Activated T-cell treated with anti-CD3 and anti-CD28 coated beads for 1 hour (primary cell): ENCODE data around the gene ABHD16B.
A peak's percentile ranks its signal among the peaks of the same experiment; 100 is the strongest.
"Not testable (repeated sequence)": the region's sequence is repeated elsewhere in the genome, so short reads cannot be mapped to it uniquely, and the experiment has no call there.

Source experiments
- DNase-seq: peaks from one replicate; pipeline ENCODE4 v3.0.0-alpha.2; 2020; ENCODE audit warnings: low read depth

ABHD16B gene

DNA sequence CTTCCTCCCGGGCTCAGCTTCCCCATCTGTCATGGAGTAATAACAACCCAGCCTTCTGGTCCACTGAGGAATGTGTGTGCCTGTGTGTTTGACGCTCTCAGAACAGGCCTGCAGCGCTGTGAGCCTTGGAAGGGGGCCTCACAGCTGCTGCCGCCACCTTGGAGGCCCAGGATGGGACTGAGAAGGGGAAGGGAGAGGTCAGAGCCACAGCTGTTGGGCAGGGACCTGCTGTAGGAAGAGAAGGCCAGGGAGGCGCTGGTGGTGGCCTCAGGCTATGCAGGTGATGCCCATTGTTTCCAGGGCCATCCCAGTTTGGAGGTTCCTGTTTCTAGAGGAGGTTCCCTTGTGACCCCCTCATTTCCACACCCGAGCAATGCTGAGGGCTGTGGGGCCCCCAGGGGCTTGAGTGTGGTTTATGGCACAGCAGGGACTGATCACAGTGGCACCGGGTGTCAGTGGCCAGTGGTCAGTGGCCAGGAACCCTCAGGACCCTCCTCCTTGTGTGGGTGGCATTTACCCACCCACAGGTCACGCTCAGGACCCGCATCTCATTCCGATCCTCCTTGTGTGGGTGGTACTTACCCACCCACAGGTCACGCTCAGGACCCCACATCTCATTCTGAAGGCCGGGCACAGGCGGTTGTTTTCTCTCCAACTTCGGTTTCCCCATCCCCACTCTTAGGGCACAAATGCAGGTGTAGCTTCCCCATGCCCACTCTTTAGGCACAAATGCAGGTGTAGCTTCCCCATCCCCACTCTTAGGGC is 17.8 kb downstream of the ABHD16B start:
- no peak for DNase-seq

GRCh38 chr20:63880901-63881300 is 19.6 kb downstream of the ABHD16B start:
- DNase-seq, result not testable (repeated sequence)

GRCh38 chr20:63881451-63882226 is 20.3 kb downstream of the ABHD16B start:
- no peak for DNase-seq

DNA sequence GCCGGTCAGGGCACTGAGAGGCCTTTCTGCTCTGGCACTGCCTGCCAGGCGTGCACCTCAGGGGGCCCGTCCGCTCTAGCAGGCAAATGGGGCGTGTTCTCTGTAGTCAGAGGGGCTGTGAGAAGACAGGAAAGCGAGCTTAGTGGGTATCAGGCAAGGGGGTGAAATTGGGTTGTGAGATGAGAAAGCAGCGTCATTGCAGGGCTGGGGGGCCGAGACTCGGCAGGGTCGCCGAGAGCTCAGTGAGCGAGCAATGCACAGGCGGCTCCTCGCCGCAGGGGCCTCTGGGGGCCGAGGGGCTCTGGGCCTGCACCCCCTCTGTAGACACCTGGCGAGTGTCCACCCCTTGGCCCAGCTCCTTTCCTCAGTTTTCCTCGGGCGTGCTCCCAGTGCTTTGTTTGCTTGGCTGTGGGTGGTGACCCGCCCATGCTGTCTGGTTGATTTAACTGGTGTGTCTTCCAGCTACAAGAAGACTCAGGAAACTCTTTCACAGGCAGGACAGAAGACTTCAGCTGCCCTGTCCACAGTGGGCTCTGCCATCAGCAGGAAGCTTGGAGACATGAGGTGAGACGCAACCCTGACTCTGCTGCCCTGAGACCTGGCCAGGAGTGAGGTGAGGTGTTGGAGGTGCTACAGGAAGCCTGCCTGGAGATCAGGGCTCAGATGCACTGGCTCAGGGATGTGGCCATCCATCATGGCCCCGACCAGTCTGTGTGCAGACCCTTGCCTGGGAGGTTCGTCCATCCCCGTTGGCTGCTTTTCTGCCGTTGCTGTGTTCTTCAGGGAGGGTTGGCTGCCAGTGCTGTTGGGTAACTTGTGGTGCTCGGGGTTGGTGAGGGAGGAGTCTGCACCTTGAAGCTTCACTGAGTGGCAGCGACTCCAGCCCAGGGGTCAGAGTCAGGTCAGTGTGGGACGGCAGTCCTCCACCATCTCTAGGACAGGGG is 21.2 kb downstream of the ABHD16B start:
- DNase-seq, result no peak

DNA sequence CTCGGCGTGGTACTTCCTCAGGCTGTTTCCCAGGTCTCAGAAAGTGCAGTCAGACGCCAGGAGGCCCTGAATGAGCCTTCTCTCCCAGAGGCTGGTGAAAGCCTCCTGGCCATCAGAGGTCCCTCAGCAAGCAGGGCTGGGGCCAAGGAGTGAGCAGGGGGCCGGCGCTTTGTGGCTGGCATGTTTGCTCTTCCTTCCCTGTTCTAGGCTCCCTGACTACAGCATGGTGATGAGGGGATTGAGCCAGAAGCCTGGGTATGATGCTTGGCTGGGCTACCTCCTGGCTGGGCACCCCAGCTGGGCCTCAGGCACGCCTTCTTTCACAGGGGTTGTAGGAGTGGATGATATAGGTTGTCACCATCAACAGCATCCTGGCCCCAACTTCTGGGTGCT is 21.9 kb downstream of the ABHD16B start:
- no peak for DNase-seq

DNA sequence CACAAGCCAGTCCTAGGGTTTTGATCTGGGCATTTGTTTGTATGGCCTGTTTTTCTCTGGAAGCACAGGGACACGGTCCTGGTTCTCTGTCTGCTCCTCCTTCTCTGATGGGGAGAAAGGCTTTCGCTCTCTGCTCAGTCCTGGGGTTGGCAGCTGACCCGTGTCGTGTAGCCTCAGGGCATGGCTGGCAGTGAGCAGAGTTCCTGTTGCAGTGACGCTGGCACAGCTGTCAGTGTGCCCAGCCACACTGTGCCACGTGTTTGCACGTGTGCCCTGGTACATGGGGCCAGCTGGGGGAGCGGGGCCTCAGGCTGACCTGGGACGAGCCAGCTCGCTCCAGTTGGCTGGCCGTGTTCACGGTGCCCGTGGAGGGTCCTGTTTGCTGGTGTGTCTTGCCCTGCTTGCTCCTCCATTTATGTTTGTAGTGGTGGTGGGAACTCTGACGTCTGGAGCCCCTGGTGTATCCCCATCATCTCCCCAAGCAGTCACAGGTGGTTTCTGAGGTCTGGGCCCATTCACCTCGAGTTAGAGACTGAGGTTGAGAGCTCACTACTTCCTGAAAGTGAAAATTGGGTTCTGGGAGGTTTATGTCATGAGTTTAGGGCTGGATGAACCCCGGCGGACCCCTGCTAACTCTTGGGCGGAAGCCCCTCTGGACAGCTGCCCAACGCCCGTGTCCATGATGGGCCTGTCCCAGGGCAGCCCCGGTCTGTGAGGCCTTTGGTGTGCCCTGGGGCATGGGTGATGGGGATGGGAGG is 23.4 kb downstream of the ABHD16B start:
- DNase-seq, result no peak

GRCh38 chr20:63885264-63886053 is 24.2 kb downstream of the ABHD16B start:
- DNase-seq, result no peak

- DNase-seq, result no peak
Measured at GRCh38 chr20:63886054-63886419, 24.7 kb downstream of the ABHD16B start.

DNA sequence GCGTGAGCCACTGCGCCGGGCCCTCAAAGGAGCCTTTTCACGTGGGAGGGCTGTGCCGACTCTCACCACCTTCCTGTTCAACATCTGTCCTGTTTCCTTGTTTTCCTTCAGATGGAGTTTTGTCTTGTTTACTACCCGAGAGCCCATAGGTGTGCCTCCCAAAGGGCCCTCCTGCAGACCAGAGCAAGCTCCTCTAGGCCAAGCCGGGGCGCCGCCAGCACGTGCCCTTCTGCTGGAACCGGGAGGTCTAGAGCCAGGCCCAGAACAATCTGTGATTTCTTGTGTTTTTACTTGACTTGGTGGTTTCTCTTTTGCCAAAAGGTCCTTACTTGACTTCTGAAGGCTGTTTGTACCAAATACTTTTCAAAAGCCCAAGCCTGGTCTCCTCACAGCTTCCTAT is 25.6 kb downstream of the ABHD16B start:
- DNase-seq, result no peak

DNA sequence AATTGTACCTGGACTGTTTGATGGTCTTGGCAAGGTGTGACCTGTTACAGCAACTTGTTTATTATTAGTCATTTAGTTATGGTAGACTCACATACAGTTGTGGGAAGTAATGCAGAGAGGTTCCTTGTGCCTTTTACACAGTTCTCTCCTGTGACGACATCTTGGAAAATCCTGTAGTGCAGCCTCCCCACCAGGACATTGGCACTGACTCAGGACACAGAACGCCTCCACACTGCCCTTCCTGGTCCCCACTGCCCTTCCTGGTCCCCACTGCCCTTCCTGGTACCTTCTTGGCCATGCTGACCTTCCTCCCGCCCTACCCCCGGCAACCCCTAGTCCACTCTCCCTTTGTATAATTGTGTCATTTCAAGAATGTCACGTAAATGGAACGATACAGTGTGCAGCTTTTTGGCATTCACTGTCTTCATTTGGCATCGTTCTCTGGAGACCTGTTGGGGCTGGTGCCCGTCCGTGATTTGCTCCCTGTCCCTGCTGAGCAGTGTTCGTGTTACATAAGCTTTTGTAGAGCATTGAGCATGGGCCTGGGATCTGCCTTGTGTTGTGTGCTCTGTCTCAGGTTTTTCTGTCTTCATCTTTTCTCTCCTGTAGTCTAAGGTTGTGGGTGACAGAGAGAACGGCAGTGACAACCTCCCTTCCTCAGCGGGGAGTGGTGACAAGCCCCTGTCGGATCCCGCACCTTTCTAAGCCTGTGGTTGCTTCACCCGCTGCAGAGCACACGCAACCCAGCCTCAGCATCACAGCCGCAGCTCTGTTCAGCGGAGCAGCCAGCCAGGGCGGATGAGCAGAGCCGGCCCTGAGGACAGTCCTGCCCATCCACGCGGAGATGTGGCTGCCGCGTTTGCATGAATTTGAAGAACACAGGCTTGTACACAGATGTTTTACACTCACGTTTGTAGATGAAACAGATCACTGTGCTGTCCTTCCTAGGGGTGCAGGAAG is 28.2 kb downstream of the ABHD16B start:
- DNase-seq, result no peak

- no peak for DNase-seq
Measured at GRCh38 chr20:63890201-63890576, 28.9 kb downstream of the ABHD16B start.

DNA sequence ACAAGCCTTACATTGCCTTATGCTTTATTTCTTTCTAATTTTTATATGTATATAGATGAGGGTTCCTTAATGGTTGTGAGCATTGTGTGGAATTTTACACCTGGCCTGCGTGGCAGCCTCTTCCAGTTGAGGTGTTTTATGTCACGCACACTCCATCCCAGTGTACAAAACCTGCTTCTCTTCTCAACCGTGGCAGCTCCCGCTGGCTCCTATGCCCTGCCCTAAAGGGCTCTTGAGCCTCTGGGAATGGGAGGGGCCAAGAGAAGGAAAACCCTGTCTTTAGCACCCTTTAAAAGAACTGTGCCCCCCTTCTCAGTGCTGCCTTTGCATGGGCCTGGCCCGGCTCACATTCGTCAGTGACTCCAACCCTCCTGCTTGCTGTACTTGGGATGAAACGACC is 29.3 kb downstream of the ABHD16B start:
- DNase-seq, result no peak

- no peak for DNase-seq
Measured at GRCh38 chr20:63891061-63892002, 30.0 kb downstream of the ABHD16B start.

- no peak for DNase-seq
Measured at GRCh38 chr20:63892402-63892801, 31.1 kb downstream of the ABHD16B start.

DNA sequence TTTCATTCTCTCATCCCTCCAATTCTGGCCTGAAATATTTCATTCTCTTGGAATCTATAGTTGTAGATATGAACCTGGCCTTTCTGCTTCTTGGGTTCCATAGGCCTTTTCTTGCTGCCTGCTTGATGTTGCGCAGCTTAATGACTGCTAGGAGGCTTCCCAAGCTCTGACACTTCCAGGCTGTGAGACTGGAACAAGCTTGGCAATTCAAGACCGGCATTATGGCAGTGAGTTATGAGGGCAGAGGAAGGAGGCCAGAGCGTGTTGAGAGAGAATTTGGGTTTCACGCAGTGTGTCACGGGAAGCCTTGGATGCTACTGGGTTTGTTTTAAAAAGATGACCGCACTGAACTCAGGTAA is 32.7 kb downstream of the ABHD16B start:
- no peak for DNase-seq

DNA sequence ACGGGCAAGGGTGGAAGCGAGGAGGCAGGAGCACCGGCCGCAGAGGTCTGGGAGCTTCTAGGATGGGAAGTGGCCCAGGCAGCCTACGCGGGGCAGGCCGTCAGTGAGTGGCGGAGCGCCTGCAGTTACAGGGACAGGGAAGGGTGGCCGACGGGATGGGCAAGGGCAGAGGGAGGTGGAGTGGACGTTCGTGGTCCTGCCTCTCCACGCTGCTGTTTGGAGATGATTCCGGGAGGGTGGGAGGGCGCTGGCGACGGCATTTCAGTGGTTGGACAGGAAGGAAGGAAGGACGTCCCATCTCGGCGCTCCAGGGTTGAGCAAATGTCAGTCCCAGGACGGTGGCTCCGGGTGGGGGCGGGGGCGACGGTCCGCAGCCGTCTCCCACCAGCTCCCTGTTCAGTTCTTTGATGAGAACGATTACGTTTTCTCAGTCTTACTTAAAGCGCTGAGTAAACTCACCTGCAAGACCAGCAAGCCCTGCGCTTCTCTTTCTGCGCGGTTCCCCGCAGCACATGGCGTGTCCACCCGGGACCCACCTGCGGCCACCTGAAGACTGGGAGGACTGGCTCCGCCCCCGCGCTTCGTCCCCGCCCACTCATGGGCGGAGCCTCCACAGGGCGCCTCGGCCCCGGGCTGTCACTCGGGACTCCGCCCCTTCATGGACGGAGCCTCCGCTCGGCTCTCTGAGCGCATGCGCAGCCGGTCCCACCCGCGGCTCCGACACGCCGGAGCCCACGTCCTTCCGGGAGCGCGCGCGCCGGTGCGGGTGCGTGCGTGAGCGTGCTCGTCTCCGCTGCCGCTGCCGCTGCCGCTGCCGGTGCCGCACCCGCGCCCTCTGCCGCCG is 33.3 kb downstream of the ABHD16B start, which contains the start of gene DNAJC5:
TSS of gene DNAJC5 (plus strand) at position 769 of the 844 bp plus-strand sequence. CDS start 33,220 bp downstream, outside the sequence.
- peak; percentile 94 for DNase-seq

GRCh38 chr20:63895202-63895951 is 34.1 kb downstream of the ABHD16B start:
- DNase-seq, result no peak
